ENCODE measurements around the gene LAPTM5. TPM values are rescaled to one million over a fixed set of nuclear protein-coding genes. Genes with fewer than 3 reads are reported as not detected.

The LAPTM5 gene
- total RNA-seq, 1 experiment from 2014 or later = 1.5 TPM

DNA sequence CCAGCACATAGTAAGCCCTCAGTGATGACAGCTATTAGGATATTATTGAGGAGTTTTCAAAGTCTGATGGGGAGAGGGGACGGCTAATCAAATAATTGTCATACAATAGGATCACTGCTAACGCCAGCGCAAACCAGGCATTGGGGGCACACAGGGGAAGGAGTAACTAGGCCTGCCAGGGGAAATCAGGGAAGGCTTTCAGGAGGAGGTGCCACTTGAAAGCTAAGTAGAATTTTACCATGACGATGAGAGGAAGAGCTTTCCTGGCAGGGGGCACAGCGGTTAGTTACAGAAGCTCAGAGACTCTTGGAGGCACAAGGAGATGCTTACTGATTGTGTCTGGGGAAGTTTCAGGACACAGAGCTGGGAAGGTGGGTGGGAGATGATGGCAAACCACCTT lies 47.2 kb upstream of the LAPTM5 start:
- H4K20me1 ChIP-seq (ENCODE audit: insufficient read depth) = no peaks in the 10 kb centered on the region
- BruUV-seq (replicated peaks) = no TSS peak
- ChIA-PET POLR2A (interaction anchor here (0.6 to 1.5 kb wide), 3 partner anchors 19 to 105 kb away, joined by 3 to 5 read pairs (median 4); no protein-coding TSS in a partner anchor), RAD21 (ENCODE audit: low non-redundant PET in 1 of 2, low total read pairs in 2 of 2, uncharacterized antibody in 2 of 2, unreplicated experiment in 2 of 2) (interaction anchor here (4.5 to 6.2 kb wide), 2 partner anchors 106 kb away, joined by 39 to 69 read pairs; no protein-coding TSS in a partner anchor), CTCF (interaction anchor here (1.5 to 5.4 kb wide), 2 partner anchors 25 to 106 kb away, joined by 4 to 242 read pairs; partner anchors contain the start of gene SDC3)
- H3K4me3 ChIP-seq (replicated peaks in 1 of 2; ENCODE audit: low read depth in 1 of 2, low read length in 2 of 2) = no peak overlapping the region
- intact Hi-C loops (cut with micrococcal nuclease) = no loop called here
- peaks cover 4% of the 10 kb centered on the region; the same call in 1 of the 2 replicates for H3K27me3 ChIP-seq (ENCODE audit: insufficient read depth, low read length)
- H3K9ac ChIP-seq (ENCODE audit: low read length) = no peak overlapping the region
- no peak for ATAC-seq
- no peaks in the 10 kb centered on the region for H3K9me3 ChIP-seq (ENCODE audit: control insufficient read depth in 1 of 2, insufficient read depth in 1 of 2, low read depth in 1 of 2, low read length in 2 of 2)
- no peak overlapping the region for H3K27ac ChIP-seq (ENCODE audit: low read depth, low read length)
- no peak overlapping the region for H3K4me2 ChIP-seq (ENCODE audit: low read length)
- TF ChIP-seq FOSL1 (IDR thresholded peaks at IDR 0.05; ENCODE audit: low read depth) (no peak), YY1 (IDR thresholded peaks at IDR 0.05; ENCODE audit: extremely low read depth, insufficient replicate concordance, low read depth, low read length) (no peak), SIN3A (IDR thresholded peaks at IDR 0.05; ENCODE audit: low read depth) (no peak), ZNF274 (IDR thresholded peaks at IDR 0.05; ENCODE audit: low read depth, low read length) (no peak), SRF (IDR thresholded peaks at IDR 0.05; ENCODE audit: low read depth) (no peak), POLR2AphosphoS5 (IDR thresholded peaks at IDR 0.05; ENCODE audit: low read depth, low read length) (no peak), TCF7L2 (IDR thresholded peaks at IDR 0.05; ENCODE audit: borderline replicate concordance, extremely low read depth, insufficient read depth, insufficient read length) (no peak), POLR2A (IDR thresholded peaks at IDR 0.05; ENCODE audit: borderline replicate concordance, extremely low read depth, insufficient read depth, insufficient read length) (no peak), ZFX (IDR thresholded peaks at IDR 0.05) (no peak), CBX3 (IDR thresholded peaks at IDR 0.05; ENCODE audit: low read depth) (no peak), CEBPB (IDR thresholded peaks at IDR 0.05; ENCODE audit: low read depth) (no peak)
- TF ChIP-seq, protein P1, sequence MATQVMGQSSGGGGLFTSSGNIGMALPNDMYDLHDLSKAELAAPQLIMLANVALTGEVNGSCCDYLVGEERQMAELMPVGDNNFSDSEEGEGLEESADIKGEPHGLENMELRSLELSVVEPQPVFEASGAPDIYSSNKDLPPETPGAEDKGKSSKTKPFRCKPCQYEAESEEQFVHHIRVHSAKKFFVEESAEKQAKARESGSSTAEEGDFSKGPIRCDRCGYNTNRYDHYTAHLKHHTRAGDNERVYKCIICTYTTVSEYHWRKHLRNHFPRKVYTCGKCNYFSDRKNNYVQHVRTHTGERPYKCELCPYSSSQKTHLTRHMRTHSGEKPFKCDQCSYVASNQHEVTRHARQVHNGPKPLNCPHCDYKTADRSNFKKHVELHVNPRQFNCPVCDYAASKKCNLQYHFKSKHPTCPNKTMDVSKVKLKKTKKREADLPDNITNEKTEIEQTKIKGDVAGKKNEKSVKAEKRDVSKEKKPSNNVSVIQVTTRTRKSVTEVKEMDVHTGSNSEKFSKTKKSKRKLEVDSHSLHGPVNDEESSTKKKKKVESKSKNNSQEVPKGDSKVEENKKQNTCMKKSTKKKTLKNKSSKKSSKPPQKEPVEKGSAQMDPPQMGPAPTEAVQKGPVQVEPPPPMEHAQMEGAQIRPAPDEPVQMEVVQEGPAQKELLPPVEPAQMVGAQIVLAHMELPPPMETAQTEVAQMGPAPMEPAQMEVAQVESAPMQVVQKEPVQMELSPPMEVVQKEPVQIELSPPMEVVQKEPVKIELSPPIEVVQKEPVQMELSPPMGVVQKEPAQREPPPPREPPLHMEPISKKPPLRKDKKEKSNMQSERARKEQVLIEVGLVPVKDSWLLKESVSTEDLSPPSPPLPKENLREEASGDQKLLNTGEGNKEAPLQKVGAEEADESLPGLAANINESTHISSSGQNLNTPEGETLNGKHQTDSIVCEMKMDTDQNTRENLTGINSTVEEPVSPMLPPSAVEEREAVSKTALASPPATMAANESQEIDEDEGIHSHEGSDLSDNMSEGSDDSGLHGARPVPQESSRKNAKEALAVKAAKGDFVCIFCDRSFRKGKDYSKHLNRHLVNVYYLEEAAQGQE (IDR thresholded peaks at IDR 0.05; ENCODE audit: low read depth) = no peak
- TF ChIP-seq, protein P2, sequence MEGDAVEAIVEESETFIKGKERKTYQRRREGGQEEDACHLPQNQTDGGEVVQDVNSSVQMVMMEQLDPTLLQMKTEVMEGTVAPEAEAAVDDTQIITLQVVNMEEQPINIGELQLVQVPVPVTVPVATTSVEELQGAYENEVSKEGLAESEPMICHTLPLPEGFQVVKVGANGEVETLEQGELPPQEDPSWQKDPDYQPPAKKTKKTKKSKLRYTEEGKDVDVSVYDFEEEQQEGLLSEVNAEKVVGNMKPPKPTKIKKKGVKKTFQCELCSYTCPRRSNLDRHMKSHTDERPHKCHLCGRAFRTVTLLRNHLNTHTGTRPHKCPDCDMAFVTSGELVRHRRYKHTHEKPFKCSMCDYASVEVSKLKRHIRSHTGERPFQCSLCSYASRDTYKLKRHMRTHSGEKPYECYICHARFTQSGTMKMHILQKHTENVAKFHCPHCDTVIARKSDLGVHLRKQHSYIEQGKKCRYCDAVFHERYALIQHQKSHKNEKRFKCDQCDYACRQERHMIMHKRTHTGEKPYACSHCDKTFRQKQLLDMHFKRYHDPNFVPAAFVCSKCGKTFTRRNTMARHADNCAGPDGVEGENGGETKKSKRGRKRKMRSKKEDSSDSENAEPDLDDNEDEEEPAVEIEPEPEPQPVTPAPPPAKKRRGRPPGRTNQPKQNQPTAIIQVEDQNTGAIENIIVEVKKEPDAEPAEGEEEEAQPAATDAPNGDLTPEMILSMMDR (IDR thresholded peaks at IDR 0.05 in 2 of 3, conservative IDR thresholded peaks at IDR 0.05 in 1 of 3; ENCODE audit: borderline replicate concordance in 1 of 3, insufficient read depth in 1 of 3, low read depth in 2 of 3, low read length in 2 of 3) = no peak
- TF ChIP-seq, protein P3, sequence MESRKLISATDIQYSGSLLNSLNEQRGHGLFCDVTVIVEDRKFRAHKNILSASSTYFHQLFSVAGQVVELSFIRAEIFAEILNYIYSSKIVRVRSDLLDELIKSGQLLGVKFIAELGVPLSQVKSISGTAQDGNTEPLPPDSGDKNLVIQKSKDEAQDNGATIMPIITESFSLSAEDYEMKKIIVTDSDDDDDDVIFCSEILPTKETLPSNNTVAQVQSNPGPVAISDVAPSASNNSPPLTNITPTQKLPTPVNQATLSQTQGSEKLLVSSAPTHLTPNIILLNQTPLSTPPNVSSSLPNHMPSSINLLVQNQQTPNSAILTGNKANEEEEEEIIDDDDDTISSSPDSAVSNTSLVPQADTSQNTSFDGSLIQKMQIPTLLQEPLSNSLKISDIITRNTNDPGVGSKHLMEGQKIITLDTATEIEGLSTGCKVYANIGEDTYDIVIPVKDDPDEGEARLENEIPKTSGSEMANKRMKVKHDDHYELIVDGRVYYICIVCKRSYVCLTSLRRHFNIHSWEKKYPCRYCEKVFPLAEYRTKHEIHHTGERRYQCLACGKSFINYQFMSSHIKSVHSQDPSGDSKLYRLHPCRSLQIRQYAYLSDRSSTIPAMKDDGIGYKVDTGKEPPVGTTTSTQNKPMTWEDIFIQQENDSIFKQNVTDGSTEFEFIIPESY (IDR thresholded peaks at IDR 0.05; ENCODE audit: extremely low read depth, insufficient replicate concordance, low read length) = no peak
- peaks cover 6 to 23% of the 10 kb centered on the region in 2 experiments; a peak in 3 of 4 replicates for H3K4me1 ChIP-seq (ENCODE audit: control insufficient read depth in 1 of 2, insufficient read depth in 2 of 2, low read length in 2 of 2)
- no peaks in the 10 kb centered on the region for H3K36me3 ChIP-seq (ENCODE audit: control insufficient read depth in 1 of 2, insufficient read depth in 2 of 2, low read length in 2 of 2)
- no peak for DNase-seq (ENCODE audit: low read depth, low spot score)
- H3K9me2 ChIP-seq (ENCODE audit: insufficient read depth) = no peaks in the 10 kb centered on the region
- no peaks in the 10 kb centered on the region for H3K79me2 ChIP-seq (ENCODE audit: insufficient read depth, low read length)
- no peak overlapping the region for H2AFZ ChIP-seq (ENCODE audit: low read depth, low read length, poor library complexity, severe bottlenecking)

Data from HCT116 (cell line).